AG09309 (cell line): Measurements from ENCODE around the gene ZNF835.

Experiments
- DNase-seq: peaks from one replicate; pipeline ENCODE4 v3.0.0-alpha.2; 2010; ENCODE audit warnings: low read depth
- H3K4me3 ChIP-seq: 2 replicates; pipeline ENCODE4 v1.5.1; 2011; ENCODE audit warnings: mild to moderate bottlenecking, low read depth, low read length, moderate library complexity; ENCODE audit not compliant: control insufficient read depth
- TF ChIP-seq, protein P1 (sequence below): IDR thresholded peaks from 2 replicates; pipeline ENCODE4 v1.5.1; 2011; ENCODE audit warnings: mild to moderate bottlenecking, low read depth, low read length, inconsistent platforms; ENCODE audit not compliant: insufficient read depth, control insufficient read depth; ENCODE audit errors: missing control alignments

Gene ZNF835

GRCh38 chr19:56654151-56654550, 17.4 kb downstream of the ZNF835 start:
- TF ChIP-seq, protein P1, sequence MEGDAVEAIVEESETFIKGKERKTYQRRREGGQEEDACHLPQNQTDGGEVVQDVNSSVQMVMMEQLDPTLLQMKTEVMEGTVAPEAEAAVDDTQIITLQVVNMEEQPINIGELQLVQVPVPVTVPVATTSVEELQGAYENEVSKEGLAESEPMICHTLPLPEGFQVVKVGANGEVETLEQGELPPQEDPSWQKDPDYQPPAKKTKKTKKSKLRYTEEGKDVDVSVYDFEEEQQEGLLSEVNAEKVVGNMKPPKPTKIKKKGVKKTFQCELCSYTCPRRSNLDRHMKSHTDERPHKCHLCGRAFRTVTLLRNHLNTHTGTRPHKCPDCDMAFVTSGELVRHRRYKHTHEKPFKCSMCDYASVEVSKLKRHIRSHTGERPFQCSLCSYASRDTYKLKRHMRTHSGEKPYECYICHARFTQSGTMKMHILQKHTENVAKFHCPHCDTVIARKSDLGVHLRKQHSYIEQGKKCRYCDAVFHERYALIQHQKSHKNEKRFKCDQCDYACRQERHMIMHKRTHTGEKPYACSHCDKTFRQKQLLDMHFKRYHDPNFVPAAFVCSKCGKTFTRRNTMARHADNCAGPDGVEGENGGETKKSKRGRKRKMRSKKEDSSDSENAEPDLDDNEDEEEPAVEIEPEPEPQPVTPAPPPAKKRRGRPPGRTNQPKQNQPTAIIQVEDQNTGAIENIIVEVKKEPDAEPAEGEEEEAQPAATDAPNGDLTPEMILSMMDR = no peak

DNA sequence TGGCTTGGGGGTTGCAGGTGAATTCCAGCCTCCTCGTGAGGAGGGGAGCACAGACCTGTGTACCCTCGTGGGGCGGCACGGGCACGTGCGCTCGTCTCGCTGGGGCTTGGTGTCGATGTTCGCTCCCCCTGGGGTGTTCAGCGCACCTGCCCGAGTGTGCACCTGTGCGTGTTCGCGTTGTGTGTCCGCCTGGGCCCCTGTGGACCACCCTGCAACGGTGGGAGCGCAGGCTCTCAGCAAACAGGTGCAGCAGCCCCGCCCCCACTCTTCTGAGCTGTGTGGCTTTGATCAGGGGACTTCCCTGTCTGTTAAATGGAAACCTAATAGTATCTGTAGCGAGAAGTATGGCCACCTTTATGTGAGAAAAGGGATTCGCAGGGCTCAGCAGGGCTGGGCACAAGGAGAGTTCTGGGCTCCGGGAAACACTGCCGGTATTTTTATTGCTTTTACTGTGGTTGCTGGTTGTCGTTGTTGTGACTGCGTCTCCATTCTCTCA, 28.0 kb downstream of the ZNF835 start:
- TF ChIP-seq, protein P1 = no peak
- H3K4me3 ChIP-seq = no peak overlapping the region
- DNase-seq = no peak

More at GRCh38 chr19:56654151-56654550, 17.4 kb downstream of the ZNF835 start:
- no peak overlapping the region for H3K4me3 ChIP-seq
- no peak for DNase-seq

- no peak for DNase-seq
- no peak within 1 kb of the TSS for H3K4me3 ChIP-seq
- TF ChIP-seq, protein P1 = no peak
Observed at GRCh38 chr19:56642711-56643459, 28.7 kb downstream of the ZNF835 start, which contains the start of gene SMIM17. Gene SMIM17, plus strand, starts transcription at chr19:56643159. Its CDS starts 2,509 bp downstream, at chr19:56645668.

GRCh38 chr19:56639217-56639616, 32.3 kb downstream of the ZNF835 start:
- TF ChIP-seq, protein P1 = no peak
- H3K4me3 ChIP-seq = no peak overlapping the region
- no peak for DNase-seq

DNA sequence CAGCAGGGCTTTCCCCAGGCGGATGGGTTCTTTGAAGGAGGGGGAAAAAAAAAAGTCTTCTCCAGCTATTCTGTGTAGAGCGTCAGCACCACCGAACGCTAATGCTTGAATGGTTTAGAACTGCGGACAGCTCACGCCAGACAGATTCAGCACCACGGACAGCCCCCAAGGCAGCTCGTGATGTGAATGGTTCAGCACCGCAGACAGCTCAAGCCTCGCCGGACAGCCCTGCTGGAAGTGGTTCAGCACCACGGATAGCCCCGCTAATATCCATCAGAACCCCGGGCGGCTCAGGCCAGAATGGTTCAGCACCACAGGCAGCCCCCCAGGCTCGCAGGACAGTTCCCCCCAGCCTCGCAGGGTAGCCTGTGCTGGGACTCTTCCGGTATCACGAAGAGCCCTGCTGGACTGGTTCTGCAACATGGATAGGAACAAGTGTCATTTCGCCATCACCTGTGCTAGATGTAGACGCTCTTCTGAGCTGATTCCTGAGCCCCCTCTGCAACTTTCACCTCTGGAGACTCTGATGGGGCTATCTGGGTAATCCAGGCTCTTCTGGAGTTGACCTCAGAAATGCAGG, 33.5 kb downstream of the ZNF835 start:
- TF ChIP-seq, protein P1 = no peak
- peak; percentile 1 for DNase-seq
- no peak overlapping the region for H3K4me3 ChIP-seq

DNA sequence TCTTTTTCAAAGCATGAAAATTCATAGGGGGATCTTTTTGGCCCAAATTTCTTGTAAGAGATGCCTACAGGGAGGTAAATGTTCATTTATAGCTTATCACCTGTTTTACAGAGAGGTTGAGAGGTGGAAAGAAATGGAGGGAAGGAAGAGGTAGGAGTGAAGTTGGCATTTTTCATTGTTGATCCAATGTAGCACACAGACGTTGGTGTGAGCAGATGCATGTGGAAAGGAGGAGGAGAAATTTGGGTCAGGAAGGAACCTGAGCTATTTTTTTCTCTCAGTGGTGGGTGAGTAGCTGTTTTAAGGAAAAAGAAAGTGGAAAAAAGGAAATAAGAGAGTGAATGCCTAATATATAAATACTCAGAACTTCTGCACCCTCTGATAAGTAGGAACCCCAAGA, 38.5 kb downstream of the ZNF835 start:
- TF ChIP-seq, protein P1 = no peak
- DNase-seq = no peak
- no peak overlapping the region for H3K4me3 ChIP-seq
